HepG2 (cell line): ENCODE measurements around the gene PEX14. TPM values are rescaled to one million over a fixed set of nuclear protein-coding genes. Genes with fewer than 3 reads are reported as not detected.

Experiments
- AGO1 ChIP-seq: fragments of 200-400 bp; formaldehyde crosslinking; IDR thresholded peaks from 2 replicates; pipeline ENCODE4 v1.6.1; 2017; ENCODE audit warnings: mild to moderate bottlenecking, low read depth, low read length, moderate library complexity; ENCODE audit not compliant: poor library complexity, severe bottlenecking
- GATA4 ChIP-seq: sonication (generic); IDR thresholded peaks from 2 replicates; pipeline ENCODE4 v1.6.1; 2016; ENCODE audit warnings: antibody characterized with exemption, low read depth, borderline replicate concordance
- HES4 ChIP-seq: sonication (generic); formaldehyde crosslinking; IDR thresholded peaks from 2 replicates; pipeline ENCODE4 v1.9.0; 2021; ENCODE audit warnings: mild to moderate bottlenecking, missing genetic modification reagents, borderline replicate concordance
- MED13 ChIP-seq: sonication (generic); formaldehyde crosslinking; IDR thresholded peaks from 2 replicates; pipeline ENCODE4 v1.5.0; 2020; ENCODE audit warnings: missing genetic modification reagents
- RBAK ChIP-seq: sonication (generic); formaldehyde crosslinking; IDR thresholded peaks from 2 replicates; pipeline ENCODE4 v1.5.1; 2020; ENCODE audit warnings: mild to moderate bottlenecking, missing genetic modification reagents
- RELA ChIP-seq: sonication (generic); formaldehyde crosslinking; IDR thresholded peaks from 2 replicates; pipeline ENCODE4 v1.4.0; 2020; ENCODE audit warnings: missing genetic modification reagents
- RORA ChIP-seq: sonication (generic); formaldehyde crosslinking; IDR thresholded peaks from 2 replicates; pipeline ENCODE4 v1.5.0; 2020; ENCODE audit warnings: mild to moderate bottlenecking, missing genetic modification reagents, moderate library complexity
- SETDB1 ChIP-seq: sonication (generic); formaldehyde crosslinking; IDR thresholded peaks from 2 replicates; pipeline ENCODE4 v1.5.1; 2020; ENCODE audit warnings: missing genetic modification reagents, mild to moderate bottlenecking, borderline replicate concordance
- SP4 ChIP-seq: sonication (generic); formaldehyde crosslinking; IDR thresholded peaks from 2 replicates; pipeline ENCODE4 v1.8.1; 2023; ENCODE audit warnings: mild to moderate bottlenecking, missing genetic modification reagents
- TAF1 ChIP-seq: sonication (generic); formaldehyde crosslinking; IDR thresholded peaks from 2 replicates; pipeline ENCODE4 v1.4.0; 2020; ENCODE audit warnings: missing genetic modification reagents
- ZBTB14 ChIP-seq: sonication (generic); formaldehyde crosslinking; IDR thresholded peaks from 2 replicates; pipeline ENCODE4 v1.4.0; 2020; ENCODE audit warnings: missing genetic modification reagents
- ZFP36L1 ChIP-seq: sonication (generic); formaldehyde crosslinking; IDR thresholded peaks from 2 replicates; pipeline ENCODE4 v1.8.0; 2022; ENCODE audit warnings: mild to moderate bottlenecking, missing genetic modification reagents, moderate library complexity
- ZFP90 ChIP-seq: sonication (generic); formaldehyde crosslinking; IDR thresholded peaks from 2 replicates; pipeline ENCODE4 v1.8.0; 2022; ENCODE audit warnings: missing genetic modification reagents, mild to moderate bottlenecking, inconsistent platforms, borderline replicate concordance
- ZKSCAN8 ChIP-seq: IDR thresholded peaks from 2 replicates; pipeline ENCODE4 v1.6.1; 2016; ENCODE audit warnings: borderline replicate concordance, missing genetic modification reagents, missing compliant biosample characterization
- ZNF142 ChIP-seq: sonication (generic); formaldehyde crosslinking; IDR thresholded peaks from 2 replicates; pipeline ENCODE4 v1.4.0; 2020; ENCODE audit warnings: missing genetic modification reagents
- ZNF251 ChIP-seq: sonication (generic); formaldehyde crosslinking; IDR thresholded peaks from 2 replicates; pipeline ENCODE4 v1.9.0; 2021; ENCODE audit warnings: mild to moderate bottlenecking, missing genetic modification reagents
- ZNF510 ChIP-seq: sonication (generic); formaldehyde crosslinking; IDR thresholded peaks from 2 replicates; pipeline ENCODE4 v1.4.0; 2020; ENCODE audit warnings: low read depth, mild to moderate bottlenecking, missing genetic modification reagents
- ZNF550 ChIP-seq: sonication (generic); formaldehyde crosslinking; IDR thresholded peaks from 2 replicates; pipeline ENCODE4 v1.4.0; 2020; ENCODE audit warnings: mild to moderate bottlenecking, missing genetic modification reagents, borderline replicate concordance
- ZNF781 ChIP-seq: sonication (generic); formaldehyde crosslinking; IDR thresholded peaks from 2 replicates; pipeline ENCODE4 v1.5.1; 2020; ENCODE audit warnings: borderline replicate concordance, mild to moderate bottlenecking, missing genetic modification reagents; ENCODE audit errors: not compliant biosample characterization
- ZSCAN30 ChIP-seq: sonication (generic); formaldehyde crosslinking; IDR thresholded peaks from 2 replicates; pipeline ENCODE4 v1.5.0; 2020; ENCODE audit warnings: mild to moderate bottlenecking, missing genetic modification reagents
- polyA plus RNA-seq, 8 experiments: library from polyadenylated mRNA; depleted of rRNA in 3 of 8; stranded (reverse) in 7 of 8; unstranded in 1 of 8; fragments of >200 nt; fragmentation: Illumina TruSeq in 4 of 8; extraction: Trizol in 4 of 8; gene quantifications; 2 replicates each; pipeline versions ENCODE4 v1.2.1 to v1.2.3, GENCODE V29; 2011 to 2016; ENCODE audit warnings: low read depth in 4 of 8, missing spikeins in 1 of 8, mixed read lengths in 1 of 8; ENCODE audit not compliant: insufficient read depth in 1 of 8
- total RNA-seq, 5 experiments: library from RNA; depleted of rRNA; stranded (reverse); fragments of >200 nt; fragmentation: Illumina TruSeq; extraction: Trizol; gene quantifications; 2 replicates each; pipeline ENCODE4 v1.2.3, GENCODE V29; 2016; ENCODE audit warnings: low read depth in 1 of 5
- TF ChIP-seq, protein P1 (sequence below): sonication (generic); formaldehyde crosslinking; IDR thresholded peaks from 2 replicates; pipeline ENCODE4 v1.8.1; 2023; ENCODE audit warnings: mild to moderate bottlenecking, inconsistent platforms, moderate library complexity, missing genetic modification reagents, borderline replicate concordance

Gene PEX14
- total and polyA plus RNA-seq, 2 of the 13 experiments (the other 11 are each of a cell fraction or from before 2014, with no cell fraction given), result 6.5 to 9.9 TPM

DNA sequence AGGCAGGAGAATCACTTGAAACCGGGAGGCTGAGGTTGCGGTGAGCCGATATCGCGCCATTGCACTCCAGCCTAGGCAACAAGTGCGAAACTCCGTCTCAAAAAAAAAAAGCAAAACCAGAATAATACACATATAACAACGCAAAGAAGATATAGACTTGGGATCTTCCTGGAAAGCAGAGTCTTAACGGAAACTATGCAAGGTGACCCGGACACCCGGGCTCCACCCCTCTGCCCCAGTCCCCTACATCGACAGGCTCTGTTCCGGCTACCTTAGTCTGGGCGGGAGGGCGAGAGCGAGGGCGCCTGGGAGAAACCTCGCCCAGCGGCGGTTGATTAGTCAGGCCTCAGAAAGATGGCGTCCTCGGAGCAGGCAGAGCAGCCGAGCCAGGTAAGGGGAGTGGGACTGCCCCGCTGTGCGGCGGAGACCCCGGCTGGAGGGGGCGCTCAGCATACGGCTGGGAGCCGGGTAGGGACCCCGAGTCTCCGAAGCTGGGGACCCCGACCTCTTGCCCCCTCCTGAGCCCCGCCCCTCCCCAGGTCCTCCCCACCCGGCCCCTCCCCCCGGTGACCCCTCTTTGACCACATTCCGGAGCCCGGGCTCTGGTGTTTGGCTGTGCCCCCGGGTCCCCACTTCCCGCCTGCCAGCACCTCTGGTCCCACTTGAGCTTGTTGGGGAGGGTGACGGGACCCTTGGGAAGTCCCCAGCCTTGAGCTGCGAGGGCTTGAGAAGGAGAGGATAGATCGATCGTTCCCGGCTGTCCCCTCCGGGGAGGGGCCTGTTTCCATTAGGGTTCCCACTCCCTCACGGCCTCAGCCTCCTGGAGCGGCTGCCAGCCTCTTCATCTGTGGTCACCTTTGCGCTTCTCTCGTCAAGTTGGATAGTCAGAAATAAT lies at the start of gene PEX14 (continued):
- 0 out of 2 replicates have a peak, but pooled peaks have one; percentile 41 for TF ChIP-seq GATA4
- TF ChIP-seq ZNF142 (CRISPR knock-in tag), result peak; percentile 68; the same call in 1 of the 2 replicates
- no peak for TF ChIP-seq ZNF550
- TF ChIP-seq TAF1 (CRISPR knock-in tag), result peak; percentile 93
- no peak for TF ChIP-seq ZNF510
- 0 out of 2 replicates have a peak, but pooled peaks have one; percentile 7 for TF ChIP-seq HES4 (CRISPR knock-in tag)
- TF ChIP-seq RBAK, result no peak
- no peak for TF ChIP-seq ZNF251
- no peak for TF ChIP-seq RELA (CRISPR knock-in tag)
- TF ChIP-seq ZBTB14 (CRISPR knock-in tag), result no peak
- TF ChIP-seq SETDB1 (CRISPR knock-in tag), result no peak
- no peak for TF ChIP-seq ZKSCAN8 (CRISPR knock-in tag)
- no peak for TF ChIP-seq RORA (CRISPR knock-in tag)
- TF ChIP-seq, protein P1, sequence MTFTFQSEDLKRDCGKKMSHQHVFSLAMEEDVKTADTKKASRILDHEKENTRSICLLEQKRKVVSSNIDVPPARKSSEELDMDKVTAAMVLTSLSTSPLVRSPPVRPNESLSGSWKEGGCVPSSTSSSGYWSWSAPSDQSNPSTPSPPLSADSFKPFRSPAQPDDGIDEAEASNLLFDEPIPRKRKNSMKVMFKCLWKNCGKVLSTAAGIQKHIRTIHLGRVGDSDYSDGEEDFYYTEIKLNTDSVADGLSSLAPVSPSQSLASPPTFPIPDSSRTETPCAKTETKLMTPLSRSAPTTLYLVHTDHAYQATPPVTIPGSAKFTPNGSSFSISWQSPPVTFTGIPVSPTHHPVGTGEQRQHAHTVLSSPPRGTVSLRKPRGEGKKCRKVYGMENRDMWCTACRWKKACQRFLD (CRISPR knock-in tag), result no peak
- TF ChIP-seq ZFP36L1 (CRISPR knock-in tag), result no peak
- TF ChIP-seq ZSCAN30 (CRISPR knock-in tag), result no peak
- TF ChIP-seq ZFP90 (CRISPR knock-in tag), result no peak; the same call in 1 of the 2 replicates
- no peak for TF ChIP-seq ZNF781 (CRISPR knock-in tag)
- TF ChIP-seq MED13 (CRISPR knock-in tag), result 0 out of 2 replicates have a peak, but pooled peaks have one; percentile 58
- peak; percentile 50; the same call in 1 of the 2 replicates for TF ChIP-seq SP4 (CRISPR knock-in tag)
- TF ChIP-seq AGO1, result no peak
